NCI-H1417 treated with DMSO at 0.1 percent for 48 hours (cell line): ENCODE data around the gene FAM171A2.
"Not testable (repeated sequence)": the region's sequence is repeated elsewhere in the genome, so short reads cannot be mapped to it uniquely, and the experiment has no call there.

ENCODE experiments used
- DNase-seq: peaks from one replicate; lab custom pipeline; 2025; lab: John Stamatoyannopoulos, UW

The FAM171A2 gene

GRCh38 chr17:44363613-44364159 is at the start of gene FAM171A2:
Gene FAM171A2 (minus strand): TSS chr17:44363853. CDS start chr17:44363714, 139 bp downstream.
- peak; percentile 20 for DNase-seq

- no peak for DNase-seq
These were observed 45.8 kb upstream of the FAM171A2 start for GRCh38 chr17:44409309-44410028.

GRCh38 chr17:44408786-44409185 is 45.1 kb upstream of the FAM171A2 start:
- DNase-seq = no peak

GRCh38 chr17:44402564-44403172 is 39.0 kb upstream of the FAM171A2 start:
- DNase-seq = no peak

GRCh38 chr17:44400226-44400847 is 36.7 kb upstream of the FAM171A2 start:
- DNase-seq = no peak

- no peak for DNase-seq
These were observed 35.3 kb upstream of the FAM171A2 start for GRCh38 chr17:44398692-44399691.

GRCh38 chr17:44397479-44398440 is 34.1 kb upstream of the FAM171A2 start:
- no peak for DNase-seq

GRCh38 chr17:44396946-44397345 is 33.3 kb upstream of the FAM171A2 start:
- DNase-seq = no peak

GRCh38 chr17:44394833-44395232 is 31.2 kb upstream of the FAM171A2 start:
- DNase-seq = no peak

GRCh38 chr17:44394112-44394511 is 30.5 kb upstream of the FAM171A2 start:
- not testable (repeated sequence) for DNase-seq

GRCh38 chr17:44390250-44390870 is 26.7 kb upstream of the FAM171A2 start:
- no peak for DNase-seq

GRCh38 chr17:44389723-44390202 is 26.1 kb upstream of the FAM171A2 start:
- DNase-seq = no peak

GRCh38 chr17:44389281-44389680 is 25.6 kb upstream of the FAM171A2 start, which contains the start of gene ITGA2B:
Gene ITGA2B (minus strand): TSS chr17:44389649. CDS start chr17:44389473, 176 bp downstream.
- DNase-seq = no peak

GRCh38 chr17:44387804-44388203 is 24.2 kb upstream of the FAM171A2 start:
- no peak for DNase-seq

- no peak for DNase-seq
These were observed 22.5 kb upstream of the FAM171A2 start for GRCh38 chr17:44386182-44386525.

GRCh38 chr17:44385287-44386181 is 21.9 kb upstream of the FAM171A2 start:
- peak; percentile 58 for DNase-seq

GRCh38 chr17:44384823-44385286 is 21.2 kb upstream of the FAM171A2 start:
- no peak for DNase-seq

- DNase-seq = no peak
These were observed 20.7 kb upstream of the FAM171A2 start for GRCh38 chr17:44384281-44384822.
